ENCODE measurements around the gene GALNT6. TPM values are rescaled to one million over a fixed set of nuclear protein-coding genes. Genes with fewer than 3 reads are reported as not detected.

Gene GALNT6
- total and polyA plus RNA-seq, 2 of the 13 experiments (the other 11 are each of a cell fraction or from before 2014, with no cell fraction given) = 1.0 to 1.1 TPM

DNA sequence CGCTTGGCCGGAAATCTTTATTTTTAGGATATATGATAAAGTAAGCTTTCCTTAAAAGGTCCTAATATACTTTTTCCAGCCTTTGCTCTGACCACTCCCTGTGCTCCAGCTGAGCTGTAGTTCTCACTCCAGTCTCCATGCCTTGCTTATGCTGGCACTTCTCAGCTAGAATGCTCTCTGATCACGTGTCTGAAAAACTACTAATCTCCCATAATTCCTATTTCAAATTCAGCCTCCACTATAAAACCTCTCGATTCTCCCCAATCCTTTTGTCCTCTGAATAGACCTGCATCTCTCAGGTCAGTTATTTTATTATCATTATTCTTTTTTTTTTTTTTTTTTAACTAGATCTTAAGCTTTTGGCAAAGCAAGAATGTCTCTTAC, 70.9 kb downstream of the GALNT6 start:
- H3K9me3 ChIP-seq (ENCODE audit: low read length) = no peaks in the 10 kb centered on the region
- BruUV-seq (replicated peaks) = no TSS peak
- POLR2A ChIA-PET = no interaction called here
- no peaks in the 10 kb centered on the region for H3K36me3 ChIP-seq (replicated peaks in 1 of 2; ENCODE audit: control insufficient read depth in 1 of 2, insufficient read depth in 2 of 2, low read length in 2 of 2)
- FAIRE-seq (no peak), DNase-seq (ENCODE audit: low spot score) (no peak), ATAC-seq (no peak)
- H3K79me2 ChIP-seq (ENCODE audit: insufficient read depth, low read length) = no peaks in the 10 kb centered on the region
- 0 out of 5 replicates have a peak, but pooled peaks cover 0 to 5% of the 10 kb centered on the region in 2 experiments for H3K27me3 ChIP-seq (ENCODE audit: control insufficient read depth in 1 of 2, insufficient read depth in 2 of 2, low read length in 2 of 2)
- no peak overlapping the region for H3K4me2 ChIP-seq (ENCODE audit: low read depth, low read length)
- H3K4me3 ChIP-seq (replicated peaks in 1 of 3; ENCODE audit: insufficient read depth in 1 of 3, low read depth in 2 of 3, low read length in 3 of 3) = no peak overlapping the region
- 49% methylated on average over 4 of the region's 4 CpGs for WGBS (ENCODE audit: low lambda C conversion rate)
- no peak overlapping the region for H2AFZ ChIP-seq (ENCODE audit: low read length)
- H3K9ac ChIP-seq (ENCODE audit: insufficient read depth, low read depth, low read length) = no peak overlapping the region
- TF ChIP-seq ISL2 (CRISPR knock-in tag; IDR thresholded peaks at IDR 0.05) = no peak
- no peak for TF ChIP-seq ATF7 (IDR thresholded peaks at IDR 0.05)
- TF ChIP-seq ATF7 (CRISPR knock-in tag; IDR thresholded peaks at IDR 0.05) = no peak
- TF ChIP-seq, protein P1, sequence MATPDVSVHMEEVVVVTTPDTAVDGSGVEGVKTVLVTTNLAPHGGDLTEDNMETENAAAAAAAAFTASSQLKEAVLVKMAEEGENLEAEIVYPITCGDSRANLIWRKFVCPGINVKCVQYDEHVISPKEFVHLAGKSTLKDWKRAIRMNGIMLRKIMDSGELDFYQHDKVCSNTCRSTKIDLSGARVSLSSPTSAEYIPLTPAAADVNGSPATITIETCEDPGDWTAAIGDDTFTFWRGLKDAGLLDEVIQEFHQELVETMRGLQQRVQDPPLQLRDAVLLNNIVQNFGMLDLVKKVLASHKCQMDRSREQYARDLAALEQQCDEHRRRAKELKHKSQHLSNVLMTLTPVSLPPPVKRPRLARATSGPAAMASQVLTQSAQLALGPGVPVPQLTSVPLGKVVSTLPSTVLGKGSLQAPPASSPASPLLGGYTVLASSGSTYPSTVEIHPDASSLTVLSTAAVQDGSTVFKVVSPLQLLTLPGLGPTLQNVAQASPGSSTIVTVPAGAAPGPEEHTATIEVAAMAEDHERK (CRISPR knock-in tag; IDR thresholded peaks at IDR 0.05; ENCODE audit: low read depth) = no peak
- no peak for TF ChIP-seq KLF12 (CRISPR knock-in tag; IDR thresholded peaks at IDR 0.05; ENCODE audit: borderline replicate concordance)
- no peak for TF ChIP-seq RAD51 (IDR thresholded peaks at IDR 0.05; ENCODE audit: borderline replicate concordance)
- no peak for TF ChIP-seq PLSCR1 (CRISPR knock-in tag; IDR thresholded peaks at IDR 0.05; ENCODE audit: borderline replicate concordance)
- TF ChIP-seq ZNF333 (CRISPR knock-in tag; IDR thresholded peaks at IDR 0.05; ENCODE audit: borderline replicate concordance) = no peak
- TF ChIP-seq TRIM24 (CRISPR knock-in tag; IDR thresholded peaks at IDR 0.05) = no peak
- no peak for TF ChIP-seq ZNF557 (CRISPR knock-in tag; IDR thresholded peaks at IDR 0.05)
- no peak for TF ChIP-seq ZFAT (CRISPR knock-in tag; conservative IDR thresholded peaks at IDR 0.05)
- TF ChIP-seq, protein P2, sequence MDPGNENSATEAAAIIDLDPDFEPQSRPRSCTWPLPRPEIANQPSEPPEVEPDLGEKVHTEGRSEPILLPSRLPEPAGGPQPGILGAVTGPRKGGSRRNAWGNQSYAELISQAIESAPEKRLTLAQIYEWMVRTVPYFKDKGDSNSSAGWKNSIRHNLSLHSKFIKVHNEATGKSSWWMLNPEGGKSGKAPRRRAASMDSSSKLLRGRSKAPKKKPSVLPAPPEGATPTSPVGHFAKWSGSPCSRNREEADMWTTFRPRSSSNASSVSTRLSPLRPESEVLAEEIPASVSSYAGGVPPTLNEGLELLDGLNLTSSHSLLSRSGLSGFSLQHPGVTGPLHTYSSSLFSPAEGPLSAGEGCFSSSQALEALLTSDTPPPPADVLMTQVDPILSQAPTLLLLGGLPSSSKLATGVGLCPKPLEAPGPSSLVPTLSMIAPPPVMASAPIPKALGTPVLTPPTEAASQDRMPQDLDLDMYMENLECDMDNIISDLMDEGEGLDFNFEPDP (CRISPR knock-in tag; conservative IDR thresholded peaks at IDR 0.05) = no peak
- TF ChIP-seq, protein P3, sequence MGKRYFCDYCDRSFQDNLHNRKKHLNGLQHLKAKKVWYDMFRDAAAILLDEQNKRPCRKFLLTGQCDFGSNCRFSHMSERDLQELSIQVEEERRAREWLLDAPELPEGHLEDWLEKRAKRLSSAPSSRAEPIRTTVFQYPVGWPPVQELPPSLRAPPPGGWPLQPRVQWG (CRISPR knock-in tag; IDR thresholded peaks at IDR 0.05; ENCODE audit: borderline replicate concordance, low read depth) = no peak
- TF ChIP-seq, protein P4, sequence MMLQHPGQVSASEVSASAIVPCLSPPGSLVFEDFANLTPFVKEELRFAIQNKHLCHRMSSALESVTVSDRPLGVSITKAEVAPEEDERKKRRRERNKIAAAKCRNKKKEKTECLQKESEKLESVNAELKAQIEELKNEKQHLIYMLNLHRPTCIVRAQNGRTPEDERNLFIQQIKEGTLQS (CRISPR knock-in tag; IDR thresholded peaks at IDR 0.05) = no peak
- TF ChIP-seq CCAR2 (optimal IDR thresholded peaks at IDR 0.05; ENCODE audit: low read depth, low read length) = no peak
- TF ChIP-seq, protein P5, sequence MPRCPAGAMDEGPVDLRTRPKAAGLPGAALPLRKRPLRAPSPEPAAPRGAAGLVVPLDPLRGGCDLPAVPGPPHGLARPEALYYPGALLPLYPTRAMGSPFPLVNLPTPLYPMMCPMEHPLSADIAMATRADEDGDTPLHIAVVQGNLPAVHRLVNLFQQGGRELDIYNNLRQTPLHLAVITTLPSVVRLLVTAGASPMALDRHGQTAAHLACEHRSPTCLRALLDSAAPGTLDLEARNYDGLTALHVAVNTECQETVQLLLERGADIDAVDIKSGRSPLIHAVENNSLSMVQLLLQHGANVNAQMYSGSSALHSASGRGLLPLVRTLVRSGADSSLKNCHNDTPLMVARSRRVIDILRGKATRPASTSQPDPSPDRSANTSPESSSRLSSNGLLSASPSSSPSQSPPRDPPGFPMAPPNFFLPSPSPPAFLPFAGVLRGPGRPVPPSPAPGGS (CRISPR knock-in tag; IDR thresholded peaks at IDR 0.05) = no peak
- TF ChIP-seq ZNF652 (CRISPR knock-in tag; IDR thresholded peaks at IDR 0.05; ENCODE audit: borderline replicate concordance, low read depth) = no peak
- no peak for TF ChIP-seq ZNF543 (CRISPR knock-in tag; IDR thresholded peaks at IDR 0.05)
- no peak for TF ChIP-seq KAT7 (CRISPR knock-in tag; IDR thresholded peaks at IDR 0.05; ENCODE audit: borderline replicate concordance)
- in situ Hi-C loops (cut with HindIII; ENCODE audit: extremely low pct_ligation_motif_present, low pct_unique_long_range_greater_than_20kb) (no loop called here), intact Hi-C loops (cut with micrococcal nuclease; ENCODE audit: unreplicated experiment) (no loop called here)
- no peaks in the 10 kb centered on the region for H4K20me1 ChIP-seq (ENCODE audit: insufficient read depth, low read length)
- H3K27ac ChIP-seq (ENCODE audit: extremely low read length, insufficient read depth, low read length) = no peak overlapping the region
- no peaks in the 10 kb centered on the region for H3K4me1 ChIP-seq (ENCODE audit: insufficient read depth, low read length)
- CTCF ChIA-PET (ENCODE audit: low intra/inter-chr PET ratio, low total read pairs) = no interaction called here

All from HepG2 (cell line).